ENCODE data around the gene SLC9A6.

The SLC9A6 gene

GRCh38 chrX:135985157-135985972 lies at the start of gene SLC9A6:
Gene SLC9A6, plus strand, starts transcription at chrX:135985435. Its CDS starts 224 bp downstream, at chrX:135985659.
- H3K27ac ChIP-seq (ENCODE audit: poor library complexity, severe bottlenecking), result peak within 1 kb of the TSS; percentile 48
- peaks cover 3% of the 10 kb centered on the region for H3K4me1 ChIP-seq (ENCODE audit: insufficient read depth, poor library complexity, severe bottlenecking)
- H3K36me3 ChIP-seq (ENCODE audit: low read depth), result no peaks in the 10 kb centered on the region
- H3K27me3 ChIP-seq (ENCODE audit: insufficient read depth, poor library complexity, severe bottlenecking), result no peaks in the 10 kb centered on the region
- TF ChIP-seq, protein P1, sequence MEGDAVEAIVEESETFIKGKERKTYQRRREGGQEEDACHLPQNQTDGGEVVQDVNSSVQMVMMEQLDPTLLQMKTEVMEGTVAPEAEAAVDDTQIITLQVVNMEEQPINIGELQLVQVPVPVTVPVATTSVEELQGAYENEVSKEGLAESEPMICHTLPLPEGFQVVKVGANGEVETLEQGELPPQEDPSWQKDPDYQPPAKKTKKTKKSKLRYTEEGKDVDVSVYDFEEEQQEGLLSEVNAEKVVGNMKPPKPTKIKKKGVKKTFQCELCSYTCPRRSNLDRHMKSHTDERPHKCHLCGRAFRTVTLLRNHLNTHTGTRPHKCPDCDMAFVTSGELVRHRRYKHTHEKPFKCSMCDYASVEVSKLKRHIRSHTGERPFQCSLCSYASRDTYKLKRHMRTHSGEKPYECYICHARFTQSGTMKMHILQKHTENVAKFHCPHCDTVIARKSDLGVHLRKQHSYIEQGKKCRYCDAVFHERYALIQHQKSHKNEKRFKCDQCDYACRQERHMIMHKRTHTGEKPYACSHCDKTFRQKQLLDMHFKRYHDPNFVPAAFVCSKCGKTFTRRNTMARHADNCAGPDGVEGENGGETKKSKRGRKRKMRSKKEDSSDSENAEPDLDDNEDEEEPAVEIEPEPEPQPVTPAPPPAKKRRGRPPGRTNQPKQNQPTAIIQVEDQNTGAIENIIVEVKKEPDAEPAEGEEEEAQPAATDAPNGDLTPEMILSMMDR (IDR thresholded peaks at IDR 0.05; ENCODE audit: poor library complexity, severe bottlenecking), result no peak
- peak; percentile 90 for ATAC-seq (ENCODE audit: low read depth)
- H3K9me3 ChIP-seq (ENCODE audit: severe bottlenecking), result no peaks in the 10 kb centered on the region
- H3K4me3 ChIP-seq (ENCODE audit: severe bottlenecking), result peak within 1 kb of the TSS; percentile 63
- peak; percentile 47 for DNase-seq (ENCODE audit: low spot score)

GRCh38 chrX:135944486-135944885 lies 40.7 kb upstream of the SLC9A6 start:
- DNase-seq (ENCODE audit: low spot score), result no peak
- H3K4me3 ChIP-seq (ENCODE audit: severe bottlenecking), result no peak overlapping the region

GRCh38 chrX:135951291-135951690 lies 33.9 kb upstream of the SLC9A6 start:
- Histone ChIP-seq H3K27me3 (ENCODE audit: insufficient read depth, poor library complexity, severe bottlenecking) (no peaks in the 10 kb centered on the region), H3K4me1 (ENCODE audit: insufficient read depth, poor library complexity, severe bottlenecking) (no peaks in the 10 kb centered on the region), H3K27ac (ENCODE audit: poor library complexity, severe bottlenecking) (no peak overlapping the region), H3K9me3 (ENCODE audit: severe bottlenecking) (no peaks in the 10 kb centered on the region), H3K36me3 (ENCODE audit: low read depth) (no peaks in the 10 kb centered on the region), H3K4me3 (ENCODE audit: severe bottlenecking) (no peak overlapping the region)
- ATAC-seq (ENCODE audit: low read depth) (no peak), DNase-seq (ENCODE audit: low spot score) (no peak)
- TF ChIP-seq, protein P1 (IDR thresholded peaks at IDR 0.05; ENCODE audit: poor library complexity, severe bottlenecking), result no peak

More at GRCh38 chrX:135944486-135944885, 40.7 kb upstream of the SLC9A6 start:
- no peak for ATAC-seq (ENCODE audit: low read depth)
- no peaks in the 10 kb centered on the region for H3K36me3 ChIP-seq (ENCODE audit: low read depth)
- TF ChIP-seq, protein P1 (IDR thresholded peaks at IDR 0.05; ENCODE audit: poor library complexity, severe bottlenecking), result no peak
- no peaks in the 10 kb centered on the region for H3K4me1 ChIP-seq (ENCODE audit: insufficient read depth, poor library complexity, severe bottlenecking)
- H3K27ac ChIP-seq (ENCODE audit: poor library complexity, severe bottlenecking), result no peak overlapping the region
- no peaks in the 10 kb centered on the region for H3K9me3 ChIP-seq (ENCODE audit: severe bottlenecking)
- H3K27me3 ChIP-seq (ENCODE audit: insufficient read depth, poor library complexity, severe bottlenecking), result no peaks in the 10 kb centered on the region

- peak overlapping the region; percentile 65 for H3K4me3 ChIP-seq (ENCODE audit: severe bottlenecking)
- DNase-seq (ENCODE audit: low spot score) (no peak), ATAC-seq (ENCODE audit: low read depth) (peak; percentile 6; the same call in 1 of the 3 replicates)
- H3K9me3 ChIP-seq (ENCODE audit: severe bottlenecking), result no peaks in the 10 kb centered on the region
- H3K4me1 ChIP-seq (ENCODE audit: insufficient read depth, poor library complexity, severe bottlenecking), result peaks cover 4% of the 10 kb centered on the region
- TF ChIP-seq, protein P1 (IDR thresholded peaks at IDR 0.05; ENCODE audit: poor library complexity, severe bottlenecking), result peak; percentile 6
- H3K27me3 ChIP-seq (ENCODE audit: insufficient read depth, poor library complexity, severe bottlenecking), result no peaks in the 10 kb centered on the region
- no peaks in the 10 kb centered on the region for H3K36me3 ChIP-seq (ENCODE audit: low read depth)
- peak overlapping the region; percentile 73 for H3K27ac ChIP-seq (ENCODE audit: poor library complexity, severe bottlenecking)
Observed at GRCh38 chrX:135973025-135973547, 12.1 kb upstream of the SLC9A6 start.
